Ascending aorta (tissue), 2 donors: Measurements from ENCODE around the gene DDHD1. TPM values are rescaled to one million over a fixed set of nuclear protein-coding genes. Genes with fewer than 3 reads are reported as not detected.

Experiments
- DNase-seq, 2 donors: peaks; one replicate each; pipeline ENCODE4 v3.0.0-alpha.2; 2019; ENCODE audit warnings: low spot score in 2 of 2
- H3K27ac ChIP-seq, 2 donors: fragments of 200-600 bp; sonication (generic); one replicate each; pipeline ENCODE4 v1.5.1; 2016 to 2017; ENCODE audit warnings: mild to moderate bottlenecking in 1 of 2
- H3K27me3 ChIP-seq: fragments of 200-600 bp; sonication (generic); one replicate; pipeline ENCODE4 v1.5.1; 2017
- H3K36me3 ChIP-seq, 2 donors: fragments of 200-600 bp; sonication (generic); one replicate each; pipeline ENCODE4 v1.5.1; 2016
- H3K4me1 ChIP-seq, 2 donors: fragments of 200-600 bp; sonication (generic); one replicate each; pipeline ENCODE4 v1.5.1; 2016 to 2017; ENCODE audit warnings: mild to moderate bottlenecking in 1 of 2
- H3K4me3 ChIP-seq, 2 donors: fragments of 200-600 bp; sonication (generic); one replicate each; pipeline ENCODE4 v1.5.1; 2016 to 2017; ENCODE audit warnings: mild to moderate bottlenecking in 1 of 2
- H3K9me3 ChIP-seq, 2 donors: fragments of 200-600 bp; sonication (generic); one replicate each; pipeline ENCODE4 v1.5.1; 2016
- CTCF ChIP-seq, 3 experiments: fragments of 200-600 bp in 2 of 3; fragments of 450-650 bp in 1 of 3; sonication (generic) in 2 of 3; IDR thresholded peaks; one replicate each; pipeline ENCODE4 v1.5.1; 2016 to 2019; ENCODE audit warnings: antibody characterized with exemption in 3 of 3, mild to moderate bottlenecking in 1 of 3, moderate library complexity in 1 of 3
- intact Hi-C: fragments of 100-400 bp; cut with DNase I; formaldehyde crosslinking; loops from one replicate; pipeline ENCODE4 v1.15.1; 2023
- total RNA-seq: library from RNA; depleted of rRNA; stranded (reverse); fragments of >200 nt; gene quantifications from one replicate; pipeline ENCODE4 v1.1.0, GENCODE V29; 2016

The DDHD1 gene
- total RNA-seq, 1 donor from 2014 or later: 21.3 TPM

- no peak for TF ChIP-seq CTCF (IDR thresholded peaks at IDR 0.05)
- Histone ChIP-seq H3K27me3 (no peaks in the 10 kb centered on the region), H3K36me3 (no peaks in the 10 kb centered on the region), H3K9me3 (no peaks in the 10 kb centered on the region), H3K4me3 (no peak overlapping the region), H3K4me1 (peaks cover 0 to 5% of the 10 kb centered on the region in 2 donors), H3K27ac (peak overlapping the region; percentile 8 to 30)
- intact Hi-C loops: loop anchor here (2.0 kb wide), 1 partner anchor 20 kb away; no protein-coding TSS in a partner anchor
- DNase-seq: peak in 1 of 2 donors; percentile 89
These were observed 142.1 kb downstream of the DDHD1 start for GRCh38 chr14:53011053-53011462.

GRCh38 chr14:53010193-53011040, 142.7 kb downstream of the DDHD1 start:
- no peak for TF ChIP-seq CTCF (IDR thresholded peaks at IDR 0.05)
- no peaks in the 10 kb centered on the region for H3K27me3 ChIP-seq
- H3K4me1 ChIP-seq: peaks cover 0 to 5% of the 10 kb centered on the region in 2 donors
- no peak overlapping the region for H3K4me3 ChIP-seq
- no peak for DNase-seq
- no peaks in the 10 kb centered on the region for H3K9me3 ChIP-seq
- intact Hi-C loops: loop anchor here (2.0 kb wide), 1 partner anchor 20 kb away; no protein-coding TSS in a partner anchor
- peak overlapping the region; percentile 8 to 10 for H3K27ac ChIP-seq
- H3K36me3 ChIP-seq: no peaks in the 10 kb centered on the region

- peaks cover 0 to 5% of the 10 kb centered on the region in 2 donors for H3K4me1 ChIP-seq
- no peaks in the 10 kb centered on the region for H3K36me3 ChIP-seq
- no peak for TF ChIP-seq CTCF (IDR thresholded peaks at IDR 0.05)
- no peaks in the 10 kb centered on the region for H3K27me3 ChIP-seq
- no peak overlapping the region for H3K27ac ChIP-seq
- intact Hi-C loops: no loop called here
- H3K4me3 ChIP-seq: no peak overlapping the region
- H3K9me3 ChIP-seq: no peaks in the 10 kb centered on the region
- no peak for DNase-seq
These were observed 146.1 kb downstream of the DDHD1 start for GRCh38 chr14:53006931-53007562.

GRCh38 chr14:53004976-53005375, 148.1 kb downstream of the DDHD1 start:
- no peak overlapping the region for H3K4me3 ChIP-seq
- no peak for TF ChIP-seq CTCF (IDR thresholded peaks at IDR 0.05)
- no peak for DNase-seq
- H3K27ac ChIP-seq: peak overlapping the region in 1 of 2 donors; percentile 0
- H3K4me1 ChIP-seq: no peaks in the 10 kb centered on the region
- H3K27me3 ChIP-seq: no peaks in the 10 kb centered on the region
- H3K9me3 ChIP-seq: no peaks in the 10 kb centered on the region
- intact Hi-C loops: no loop called here
- H3K36me3 ChIP-seq: no peaks in the 10 kb centered on the region

GRCh38 chr14:53003776-53004175, 149.3 kb downstream of the DDHD1 start:
- H3K27ac ChIP-seq: no peak overlapping the region

More at GRCh38 chr14:53003776-53004175, 149.3 kb downstream of the DDHD1 start:
- no peak for DNase-seq
- TF ChIP-seq CTCF (IDR thresholded peaks at IDR 0.05): no peak
- intact Hi-C loops: no loop called here
- H3K4me3 ChIP-seq: no peak overlapping the region
- H3K9me3 ChIP-seq: no peaks in the 10 kb centered on the region
- no peaks in the 10 kb centered on the region for H3K27me3 ChIP-seq
- no peaks in the 10 kb centered on the region for H3K36me3 ChIP-seq
- no peaks in the 10 kb centered on the region for H3K4me1 ChIP-seq
